Measurements from ENCODE around the gene OPCML.

The OPCML gene

DNA sequence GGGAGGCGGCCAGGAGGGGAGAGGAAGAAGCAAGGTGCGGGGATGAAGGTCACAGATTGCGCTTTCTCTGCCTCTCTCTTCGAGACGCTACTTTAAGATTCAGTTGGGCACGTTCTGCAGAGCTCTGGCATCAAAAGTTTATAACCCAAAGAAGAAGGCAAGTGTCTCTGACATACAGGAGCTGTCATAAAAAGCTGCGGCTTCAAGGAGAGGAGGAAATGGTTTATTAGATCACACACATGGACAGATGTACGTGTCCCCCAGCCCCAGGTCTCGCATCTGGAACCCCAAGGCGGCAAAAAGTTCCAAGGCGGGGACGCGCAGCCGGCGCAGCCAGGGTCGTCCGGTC, 589.0 kb downstream of the OPCML start:
- no peak overlapping the region for H3K4me3 ChIP-seq (replicated peaks; ENCODE audit: insufficient read depth, low read length)

DNA sequence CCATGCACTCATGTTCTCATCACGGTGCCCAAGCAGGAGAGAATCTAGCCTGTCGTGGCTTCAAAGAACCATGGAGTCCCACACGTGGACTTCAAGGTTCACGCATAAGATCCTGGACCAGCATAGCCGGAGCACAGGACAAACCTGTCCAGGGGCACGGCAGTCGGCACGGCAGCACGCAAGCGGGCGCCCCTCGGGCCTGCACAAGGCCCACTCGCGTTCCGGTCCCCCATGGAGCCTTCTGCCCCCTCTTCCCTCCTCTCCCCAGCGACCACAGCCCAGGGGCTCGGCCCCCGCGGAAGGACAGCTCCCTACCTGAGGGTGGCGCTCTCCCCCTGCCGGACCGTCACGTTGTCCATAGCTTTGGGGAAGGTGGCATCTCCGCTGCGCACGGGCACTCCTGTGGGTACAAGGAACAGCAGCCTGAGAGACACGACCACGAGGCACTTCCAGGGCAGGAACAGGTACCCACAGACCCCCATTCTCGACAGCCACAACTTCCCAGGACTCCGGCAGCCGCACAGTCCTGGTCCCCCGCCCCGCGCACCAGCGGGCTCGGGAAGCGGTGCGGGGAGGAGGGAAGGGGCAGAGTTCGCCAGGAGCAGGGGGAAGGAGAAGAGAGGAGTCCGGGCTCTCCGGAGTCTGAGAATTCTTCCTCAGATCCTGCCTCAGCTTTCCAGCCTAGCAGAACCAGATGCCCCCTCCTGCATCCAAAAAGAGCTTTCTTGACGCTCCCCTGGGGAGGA, 589.5 kb downstream of the OPCML start:
- no peak for DNase-seq (ENCODE audit: low read depth in 1 of 2, low spot score in 1 of 2)
- no peak for TF ChIP-seq SPI1 (IDR thresholded peaks at IDR 0.05; ENCODE audit: borderline replicate concordance, low read depth)
- TF ChIP-seq CTCF (IDR thresholded peaks at IDR 0.05; ENCODE audit: insufficient read depth, low read length): no peak
- Histone ChIP-seq H3K27me3 (ENCODE audit: insufficient read depth, poor library complexity, severe bottlenecking) (peaks cover 17% of the 10 kb centered on the region), H3K4me3 (replicated peaks; ENCODE audit: insufficient read depth, low read length) (no peak overlapping the region), H3K27ac (replicated peaks) (no peak overlapping the region)

More for the DNA sequence above, 589.0 kb downstream of the OPCML start:
- TF ChIP-seq POLR2AphosphoS5 (IDR thresholded peaks at IDR 0.05; ENCODE audit: low read depth): no peak
- H3K27ac ChIP-seq (replicated peaks): no peak overlapping the region
- peaks cover 17% of the 10 kb centered on the region for H3K27me3 ChIP-seq (ENCODE audit: insufficient read depth, poor library complexity, severe bottlenecking)
- DNase-seq (ENCODE audit: low read depth in 1 of 2, low spot score in 1 of 2): no peak

- H3K27ac ChIP-seq (replicated peaks): no peak overlapping the region
- TF ChIP-seq POLR2AphosphoS5 (IDR thresholded peaks at IDR 0.05; ENCODE audit: low read depth): no peak
- TF ChIP-seq REST (IDR thresholded peaks at IDR 0.05; ENCODE audit: insufficient replicate concordance, low read depth): no peak
- TF ChIP-seq GABPA (IDR thresholded peaks at IDR 0.05; ENCODE audit: low read depth): no peak
- TF ChIP-seq CTCF (IDR thresholded peaks at IDR 0.05; ENCODE audit: insufficient read depth, low read length): no peak
- peaks cover 15% of the 10 kb centered on the region for H3K27me3 ChIP-seq (ENCODE audit: insufficient read depth, poor library complexity, severe bottlenecking)
- DNase-seq (ENCODE audit: low read depth in 1 of 2, low spot score in 1 of 2): no peak
- no peak overlapping the region for H3K4me3 ChIP-seq (replicated peaks; ENCODE audit: insufficient read depth, low read length)
Measured at GRCh38 chr11:132941761-132942160, 590.5 kb downstream of the OPCML start.

DNA sequence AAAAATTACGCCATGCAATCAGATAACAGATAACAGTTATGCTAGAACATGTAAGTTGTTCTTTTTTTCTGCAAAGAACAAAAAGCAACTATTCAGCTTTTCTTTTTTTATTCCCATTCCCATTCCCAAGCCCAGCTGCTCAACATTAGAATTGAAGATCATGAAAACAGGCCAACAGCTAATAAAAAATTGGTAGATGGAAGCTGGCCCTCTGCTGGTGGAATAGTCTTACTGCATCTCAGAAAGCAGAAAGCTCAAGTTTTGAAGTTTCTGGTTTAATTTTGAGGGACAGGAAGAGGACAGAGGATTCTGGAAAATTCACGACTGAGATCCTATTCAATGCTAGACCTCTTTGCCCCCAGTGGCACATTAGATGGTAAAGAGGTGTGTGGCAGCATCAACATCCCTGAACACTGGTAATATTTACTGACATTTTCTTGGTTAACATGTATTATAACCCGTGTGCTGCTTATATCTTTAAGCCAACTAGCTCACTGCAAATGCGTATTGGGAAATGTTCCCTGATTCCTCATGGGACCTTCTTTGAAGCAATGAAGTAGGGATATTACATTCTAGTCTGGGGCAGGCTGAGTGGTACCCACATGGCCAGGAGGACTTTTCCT, 591.2 kb downstream of the OPCML start:
- peaks cover 15% of the 10 kb centered on the region for H3K27me3 ChIP-seq (ENCODE audit: insufficient read depth, poor library complexity, severe bottlenecking)
- peak in 1 of 2 experiments; percentile 3 for DNase-seq (ENCODE audit: low read depth in 1 of 2, low spot score in 1 of 2)

More for the DNA sequence above, 591.2 kb downstream of the OPCML start:
- H3K4me3 ChIP-seq (replicated peaks; ENCODE audit: insufficient read depth, low read length): no peak overlapping the region
- H3K27ac ChIP-seq (replicated peaks): no peak overlapping the region
- TF ChIP-seq SPI1 (IDR thresholded peaks at IDR 0.05; ENCODE audit: borderline replicate concordance, low read depth) (no peak), CTCF (IDR thresholded peaks at IDR 0.05; ENCODE audit: insufficient read depth, low read length) (peak; percentile 52)

Measured in HL-60 (cell line).